ENCODE results near the gene MAPRE3. TPM values are rescaled to one million over a fixed set of nuclear protein-coding genes. Genes with fewer than 3 reads are reported as not detected.

Gene MAPRE3
- total and polyA plus RNA-seq, 9 of the 15 experiments (the other 6 are each of a cell fraction or from before 2014, with no cell fraction given) = 0.70 to 43.2 (median 12.6) TPM

GRCh38 chr2:27051902-27052645 is 81.6 kb downstream of the MAPRE3 start (continued):
- TF ChIP-seq REST (IDR thresholded peaks at IDR 0.05; ENCODE audit: borderline replicate concordance) (no peak; the same call in 1 of the 2 replicates), REST (CRISPR knock-in tag; IDR thresholded peaks at IDR 0.05; ENCODE audit: low read depth) (0 out of 2 replicates have a peak, but pooled peaks have one; percentile 20), SMAD4 (CRISPR knock-in tag; conservative IDR thresholded peaks at IDR 0.05) (0 out of 2 replicates have a peak, but pooled peaks have one; percentile 28), ZBTB17 (CRISPR knock-in tag; IDR thresholded peaks at IDR 0.05) (0 out of 2 replicates have a peak, but pooled peaks have one; percentile 24), ZBTB7A (IDR thresholded peaks at IDR 0.05; ENCODE audit: borderline replicate concordance, control insufficient read depth, low read depth, low read length) (0 out of 2 replicates have a peak, but pooled peaks have one; percentile 51), SETDB1 (IDR thresholded peaks at IDR 0.05; ENCODE audit: low read length) (no peak), ZBTB9 (CRISPR knock-in tag; IDR thresholded peaks at IDR 0.05) (peak; percentile 57; the same call in 1 of the 2 replicates), HSF4 (CRISPR knock-in tag; IDR thresholded peaks at IDR 0.05; ENCODE audit: borderline replicate concordance) (no peak), BCL6 (CRISPR knock-in tag; IDR thresholded peaks at IDR 0.05) (no peak), NFYB (IDR thresholded peaks at IDR 0.05; ENCODE audit: extremely low read depth, insufficient read length) (no peak), USF1 (CRISPR knock-in tag; IDR thresholded peaks at IDR 0.05) (no peak), JUND (IDR thresholded peaks at IDR 0.05; ENCODE audit: borderline replicate concordance, low read depth, low read length) (no peak), JUND (tag; IDR thresholded peaks at IDR 0.05; ENCODE audit: borderline replicate concordance, low read depth, low read length) (no peak), POLR2G (IDR thresholded peaks at IDR 0.05; ENCODE audit: low read depth, low read length) (no peak), POLR2AphosphoS5 (IDR thresholded peaks at IDR 0.05; ENCODE audit: control insufficient read depth, insufficient read depth, low read depth, low read length) (no peak), HDAC1 (IDR thresholded peaks at IDR 0.05) (peak in 1 of 2 experiments; percentile 45; a peak in 2 of 4 replicates), E2F3 (CRISPR knock-in tag; IDR thresholded peaks at IDR 0.05) (0 out of 2 replicates have a peak, but pooled peaks have one; percentile 41)

All from K562 (cell line).